ENCODE measurements around the gene TIE1. TPM values are rescaled to one million over a fixed set of nuclear protein-coding genes. Genes with fewer than 3 reads are reported as not detected.

The TIE1 gene
- polyA plus RNA-seq, 1 experiment = not detected

DNA sequence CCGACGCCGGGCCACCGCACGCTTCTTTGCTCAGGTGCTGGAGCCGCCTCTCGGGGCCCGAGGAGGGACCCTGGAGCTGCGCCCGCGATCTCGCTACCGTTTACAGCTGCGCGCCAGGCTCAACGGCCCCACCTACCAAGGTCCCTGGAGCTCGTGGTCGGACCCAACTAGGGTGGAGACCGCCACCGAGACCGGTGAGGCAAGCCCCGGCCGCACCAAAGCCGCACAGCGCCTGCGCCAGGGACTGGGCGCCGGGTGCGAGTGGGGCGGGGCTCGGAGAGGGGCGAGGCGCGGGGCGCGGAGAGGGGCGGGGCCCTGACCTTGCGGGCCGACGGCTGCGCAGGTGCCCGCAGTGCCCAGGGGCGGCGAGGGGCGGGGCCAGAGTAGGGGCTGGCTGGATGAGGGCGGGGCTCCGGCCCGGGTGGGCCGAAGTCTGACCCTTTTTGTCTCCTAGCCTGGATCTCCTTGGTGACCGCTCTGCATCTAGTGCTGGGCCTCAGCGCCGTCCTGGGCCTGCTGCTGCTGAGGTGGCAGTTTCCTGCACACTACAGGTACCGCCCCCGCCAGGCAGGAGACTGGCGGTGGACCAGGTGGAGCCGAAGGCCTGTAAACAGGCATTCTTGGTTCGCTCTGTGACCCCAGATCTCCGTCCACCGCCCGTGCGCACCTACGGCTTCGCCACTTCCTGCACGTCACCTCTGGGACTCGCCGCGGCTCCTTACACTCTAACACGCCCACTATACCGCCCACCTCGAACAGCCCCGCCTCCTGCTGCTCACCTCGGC lies 48.2 kb downstream of the TIE1 start:
- Histone ChIP-seq H3K36me3 (ENCODE audit: control insufficient read depth, insufficient read depth, low read length) (no peaks in the 10 kb centered on the region), H3K4me3 (ENCODE audit: low read depth, low read length) (peak overlapping the region; percentile 49), H3K27me3 (ENCODE audit: control insufficient read depth, insufficient read depth, low read length) (peaks cover 7% of the 10 kb centered on the region)
- no peak for DNase-seq (ENCODE audit: low read depth)
- TF ChIP-seq, protein P1, sequence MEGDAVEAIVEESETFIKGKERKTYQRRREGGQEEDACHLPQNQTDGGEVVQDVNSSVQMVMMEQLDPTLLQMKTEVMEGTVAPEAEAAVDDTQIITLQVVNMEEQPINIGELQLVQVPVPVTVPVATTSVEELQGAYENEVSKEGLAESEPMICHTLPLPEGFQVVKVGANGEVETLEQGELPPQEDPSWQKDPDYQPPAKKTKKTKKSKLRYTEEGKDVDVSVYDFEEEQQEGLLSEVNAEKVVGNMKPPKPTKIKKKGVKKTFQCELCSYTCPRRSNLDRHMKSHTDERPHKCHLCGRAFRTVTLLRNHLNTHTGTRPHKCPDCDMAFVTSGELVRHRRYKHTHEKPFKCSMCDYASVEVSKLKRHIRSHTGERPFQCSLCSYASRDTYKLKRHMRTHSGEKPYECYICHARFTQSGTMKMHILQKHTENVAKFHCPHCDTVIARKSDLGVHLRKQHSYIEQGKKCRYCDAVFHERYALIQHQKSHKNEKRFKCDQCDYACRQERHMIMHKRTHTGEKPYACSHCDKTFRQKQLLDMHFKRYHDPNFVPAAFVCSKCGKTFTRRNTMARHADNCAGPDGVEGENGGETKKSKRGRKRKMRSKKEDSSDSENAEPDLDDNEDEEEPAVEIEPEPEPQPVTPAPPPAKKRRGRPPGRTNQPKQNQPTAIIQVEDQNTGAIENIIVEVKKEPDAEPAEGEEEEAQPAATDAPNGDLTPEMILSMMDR (IDR thresholded peaks at IDR 0.05; ENCODE audit: insufficient read depth, low read depth, low read length) = no peak
- ChIA-PET POLR2A (no interaction called here), CTCF (interaction anchor here (0.8 to 1.4 kb wide), 3 partner anchors 9 to 122 kb away, joined by 3 read pairs; partner anchors contain the start of gene CDC20)

DNA sequence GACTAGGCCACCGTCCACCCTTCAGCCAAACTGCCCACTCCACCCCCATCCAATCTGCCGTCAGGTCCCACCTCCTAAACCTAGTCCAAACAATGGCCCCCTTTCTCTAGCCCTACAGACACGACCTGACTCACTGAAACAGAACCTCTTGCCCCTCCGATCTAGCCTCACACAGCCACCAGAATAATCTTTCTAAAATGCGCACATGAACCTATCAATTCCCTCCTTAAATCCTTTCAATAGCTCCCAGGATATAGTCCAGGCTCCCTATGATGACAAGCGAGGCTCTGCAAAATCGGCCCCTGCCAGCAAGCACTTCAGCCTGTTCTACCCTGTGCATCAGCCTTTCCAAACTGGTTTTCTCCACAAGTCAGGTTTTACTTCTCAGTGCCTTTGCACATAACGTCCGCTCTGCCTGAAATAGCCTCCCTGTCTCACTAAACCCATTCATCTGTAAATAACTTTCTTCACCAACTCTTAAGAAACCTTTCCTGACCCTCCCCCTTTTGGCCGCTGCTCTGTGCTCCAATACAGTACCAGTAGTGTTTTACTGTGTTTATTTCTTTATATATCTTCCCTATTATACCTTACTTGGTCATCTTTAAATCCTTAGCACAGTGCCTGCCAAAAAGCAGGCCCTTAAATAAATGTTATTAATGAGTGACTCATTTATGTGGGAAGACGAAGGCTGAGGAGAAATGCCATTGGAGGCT lies 49.0 kb downstream of the TIE1 start:
- no peaks in the 10 kb centered on the region; the same call in 1 of the 2 replicates for H3K36me3 ChIP-seq (ENCODE audit: control insufficient read depth, insufficient read depth, low read length)
- ChIA-PET POLR2A (no interaction called here), CTCF (interaction anchor here (0.8 to 1.4 kb wide), 2 partner anchors 9 to 123 kb away, joined by 3 read pairs; partner anchors contain the start of gene CDC20)
- peak overlapping the region; percentile 49 for H3K4me3 ChIP-seq (ENCODE audit: low read depth, low read length)
- peaks cover 7% of the 10 kb centered on the region for H3K27me3 ChIP-seq (ENCODE audit: control insufficient read depth, insufficient read depth, low read length)
- TF ChIP-seq, protein P1 (IDR thresholded peaks at IDR 0.05; ENCODE audit: insufficient read depth, low read depth, low read length) = no peak
- DNase-seq (ENCODE audit: low read depth) = no peak

DNA sequence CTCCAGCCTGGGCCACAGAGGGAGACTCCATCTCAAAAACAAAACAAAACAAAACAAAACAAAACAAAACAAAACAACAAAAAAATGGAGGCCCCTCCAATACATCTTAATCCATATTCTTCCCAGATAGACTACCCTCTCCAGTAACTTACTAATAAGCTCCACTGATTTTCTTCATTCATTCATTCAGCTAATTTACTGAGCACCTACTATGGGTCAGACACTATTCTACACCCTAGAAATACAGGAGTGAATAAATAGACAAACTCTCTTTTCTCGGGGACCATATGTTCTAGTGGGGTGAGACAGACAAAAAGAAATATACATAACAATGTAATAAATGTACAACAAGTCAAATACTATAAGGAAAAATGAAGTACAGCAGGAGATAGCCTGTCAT lies 50.2 kb downstream of the TIE1 start:
- Histone ChIP-seq H3K27me3 (ENCODE audit: control insufficient read depth, insufficient read depth, low read length) (peaks cover 6% of the 10 kb centered on the region), H3K4me3 (ENCODE audit: low read depth, low read length) (no peak overlapping the region), H3K36me3 (ENCODE audit: control insufficient read depth, insufficient read depth, low read length) (no peaks in the 10 kb centered on the region; the same call in 1 of the 2 replicates)
- no peak for DNase-seq (ENCODE audit: low read depth)
- ChIA-PET CTCF (no interaction called here), POLR2A (no interaction called here)
- TF ChIP-seq, protein P1 (IDR thresholded peaks at IDR 0.05; ENCODE audit: insufficient read depth, low read depth, low read length) = no peak

DNA sequence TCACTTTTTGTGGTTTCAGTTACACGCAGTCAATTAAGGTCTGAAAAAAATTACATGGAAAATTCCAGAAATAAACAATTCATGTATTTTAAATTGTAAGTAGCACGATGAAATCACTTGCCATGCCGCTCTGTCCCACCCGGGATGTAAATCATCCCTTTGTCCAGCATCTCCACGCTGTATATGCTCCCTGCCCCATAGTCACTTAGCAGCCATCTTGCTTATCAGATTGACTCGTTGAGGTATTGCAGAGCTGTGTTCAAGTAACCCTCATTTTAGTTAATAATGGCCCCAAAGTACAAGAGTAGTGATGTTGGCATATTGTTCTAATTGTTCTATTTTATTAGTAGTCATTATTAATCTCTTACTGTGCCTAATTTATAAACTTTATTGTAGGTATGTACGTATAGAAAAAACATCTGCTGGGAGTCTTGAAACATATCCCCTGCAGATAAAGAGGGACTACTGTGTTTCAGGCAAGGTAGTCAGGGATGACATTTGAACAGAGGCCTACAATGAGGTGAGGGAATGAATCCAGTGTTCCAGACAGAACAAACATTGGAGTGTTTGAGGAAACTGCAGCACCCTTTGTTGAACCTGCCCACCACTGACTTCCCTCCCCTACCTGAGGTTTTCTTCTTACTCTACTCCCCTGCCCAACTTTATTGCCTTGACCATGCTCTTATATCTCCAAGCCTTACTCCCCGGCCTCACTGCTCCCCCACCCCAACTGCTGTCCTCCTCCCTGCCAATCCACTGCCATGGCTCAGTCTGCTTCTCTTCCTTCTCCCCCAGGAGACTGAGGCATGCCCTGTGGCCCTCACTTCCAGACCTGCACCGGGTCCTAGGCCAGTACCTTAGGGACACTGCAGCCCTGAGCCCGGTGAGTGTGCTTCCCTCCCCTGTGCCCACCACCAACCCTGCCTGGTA lies 50.9 kb downstream of the TIE1 start:
- CTCF ChIA-PET = no interaction called here
- Histone ChIP-seq H3K4me3 (ENCODE audit: low read depth, low read length) (no peak overlapping the region), H3K27me3 (ENCODE audit: control insufficient read depth, insufficient read depth, low read length) (peaks cover 6% of the 10 kb centered on the region), H3K36me3 (ENCODE audit: control insufficient read depth, insufficient read depth, low read length) (no peaks in the 10 kb centered on the region; the same call in 1 of the 2 replicates)
- no peak for DNase-seq (ENCODE audit: low read depth)
- TF ChIP-seq, protein P1 (IDR thresholded peaks at IDR 0.05; ENCODE audit: insufficient read depth, low read depth, low read length) = no peak
- POLR2A ChIA-PET = no interaction called here

Measured in BJ (cell line).